VCaP (cell line): ENCODE data around the gene POLA1.
A peak's percentile ranks its signal among the peaks of the same experiment; 100 is the strongest.

Experiments
- H3K27ac ChIP-seq: fragments of 450-650 bp; 2 replicates; pipeline ENCODE4 v1.5.1; 2017
- CTCF ChIP-seq: fragments of 450-650 bp; conservative IDR thresholded peaks from 2 replicates; pipeline ENCODE4 v1.5.1; 2017; ENCODE audit warnings: mild to moderate bottlenecking, moderate library complexity

The POLA1 gene

GRCh38 chrX:24741330-24741729 lies 47.6 kb downstream of the POLA1 start:
- no peak for TF ChIP-seq CTCF
- no peak overlapping the region for H3K27ac ChIP-seq

GRCh38 chrX:24748196-24748595 lies 54.5 kb downstream of the POLA1 start:
- H3K27ac ChIP-seq: peak overlapping the region; percentile 78
- TF ChIP-seq CTCF: no peak

GRCh38 chrX:24759786-24760185 lies 66.1 kb downstream of the POLA1 start:
- H3K27ac ChIP-seq: no peak overlapping the region
- TF ChIP-seq CTCF: no peak

GRCh38 chrX:24760363-24761000 lies 66.8 kb downstream of the POLA1 start:
- no peak for TF ChIP-seq CTCF

GRCh38 chrX:24761306-24761705 lies 67.6 kb downstream of the POLA1 start:
- H3K27ac ChIP-seq: no peak overlapping the region
- no peak for TF ChIP-seq CTCF

More at GRCh38 chrX:24760363-24761000, 66.8 kb downstream of the POLA1 start:
- H3K27ac ChIP-seq: no peak overlapping the region

- no peak overlapping the region for H3K27ac ChIP-seq
- no peak for TF ChIP-seq CTCF
Observed at GRCh38 chrX:24763989-24764388, 70.3 kb downstream of the POLA1 start.

GRCh38 chrX:24767557-24767956 lies 73.8 kb downstream of the POLA1 start:
- TF ChIP-seq CTCF: no peak
- H3K27ac ChIP-seq: no peak overlapping the region
